Fibroblast of villous mesenchyme (primary cell): ENCODE data around the gene FOXA2. TPM values are rescaled to one million over a fixed set of nuclear protein-coding genes. Genes with fewer than 3 reads are reported as not detected.

ENCODE experiments used
- DNase-seq: peaks from one replicate; pipeline ENCODE4 v3.0.0-alpha.2; 2010; ENCODE audit warnings: low read depth
- H3K4me3 ChIP-seq: 2 replicates; pipeline ENCODE4 v1.5.1; 2011; ENCODE audit warnings: low read depth, mild to moderate bottlenecking, low read length
- total RNA-seq: library from RNA; depleted of rRNA; stranded (reverse); fragments of >200 nt; gene quantifications from 2 replicates; pipeline ENCODE4 v1.2.3, GENCODE V29; 2012
- TF ChIP-seq, protein P1 (sequence below): IDR thresholded peaks from 2 replicates; pipeline ENCODE4 v1.5.1; 2012; ENCODE audit warnings: low read depth, mild to moderate bottlenecking, low read length; ENCODE audit not compliant: insufficient read depth

The FOXA2 gene
- total RNA-seq, 1 donor = not detected

DNA sequence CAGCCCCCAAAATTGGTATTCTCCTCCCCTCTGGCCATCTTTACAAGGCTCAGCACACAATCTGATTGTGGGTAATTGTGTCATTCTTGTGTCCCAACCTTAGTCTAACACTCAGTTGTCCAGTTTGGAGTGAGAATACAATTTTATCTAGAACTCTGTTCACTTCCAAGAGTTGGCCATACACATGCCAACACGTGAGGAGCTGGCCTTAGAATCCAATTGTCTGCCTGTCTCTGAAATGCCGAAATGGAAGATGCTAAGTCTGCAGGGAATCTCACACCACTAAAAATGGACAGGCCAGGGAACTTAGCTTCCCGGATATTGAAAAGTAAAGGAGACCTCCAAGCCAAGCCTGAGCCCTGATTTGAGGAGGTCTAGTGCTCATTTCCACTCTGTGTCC lies 12.3 kb downstream of the FOXA2 start:
- DNase-seq = no peak
- TF ChIP-seq, protein P1, sequence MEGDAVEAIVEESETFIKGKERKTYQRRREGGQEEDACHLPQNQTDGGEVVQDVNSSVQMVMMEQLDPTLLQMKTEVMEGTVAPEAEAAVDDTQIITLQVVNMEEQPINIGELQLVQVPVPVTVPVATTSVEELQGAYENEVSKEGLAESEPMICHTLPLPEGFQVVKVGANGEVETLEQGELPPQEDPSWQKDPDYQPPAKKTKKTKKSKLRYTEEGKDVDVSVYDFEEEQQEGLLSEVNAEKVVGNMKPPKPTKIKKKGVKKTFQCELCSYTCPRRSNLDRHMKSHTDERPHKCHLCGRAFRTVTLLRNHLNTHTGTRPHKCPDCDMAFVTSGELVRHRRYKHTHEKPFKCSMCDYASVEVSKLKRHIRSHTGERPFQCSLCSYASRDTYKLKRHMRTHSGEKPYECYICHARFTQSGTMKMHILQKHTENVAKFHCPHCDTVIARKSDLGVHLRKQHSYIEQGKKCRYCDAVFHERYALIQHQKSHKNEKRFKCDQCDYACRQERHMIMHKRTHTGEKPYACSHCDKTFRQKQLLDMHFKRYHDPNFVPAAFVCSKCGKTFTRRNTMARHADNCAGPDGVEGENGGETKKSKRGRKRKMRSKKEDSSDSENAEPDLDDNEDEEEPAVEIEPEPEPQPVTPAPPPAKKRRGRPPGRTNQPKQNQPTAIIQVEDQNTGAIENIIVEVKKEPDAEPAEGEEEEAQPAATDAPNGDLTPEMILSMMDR = no peak

GRCh38 chr20:22569353-22569752 lies 15.0 kb downstream of the FOXA2 start:
- H3K4me3 ChIP-seq = no peak overlapping the region
- TF ChIP-seq, protein P1 = no peak
- DNase-seq = no peak

More for the DNA sequence above, 12.3 kb downstream of the FOXA2 start:
- H3K4me3 ChIP-seq = no peak overlapping the region

GRCh38 chr20:22568872-22569344 lies 15.5 kb downstream of the FOXA2 start:
- no peak for DNase-seq
- no peak overlapping the region for H3K4me3 ChIP-seq
- TF ChIP-seq, protein P1 = no peak

DNA sequence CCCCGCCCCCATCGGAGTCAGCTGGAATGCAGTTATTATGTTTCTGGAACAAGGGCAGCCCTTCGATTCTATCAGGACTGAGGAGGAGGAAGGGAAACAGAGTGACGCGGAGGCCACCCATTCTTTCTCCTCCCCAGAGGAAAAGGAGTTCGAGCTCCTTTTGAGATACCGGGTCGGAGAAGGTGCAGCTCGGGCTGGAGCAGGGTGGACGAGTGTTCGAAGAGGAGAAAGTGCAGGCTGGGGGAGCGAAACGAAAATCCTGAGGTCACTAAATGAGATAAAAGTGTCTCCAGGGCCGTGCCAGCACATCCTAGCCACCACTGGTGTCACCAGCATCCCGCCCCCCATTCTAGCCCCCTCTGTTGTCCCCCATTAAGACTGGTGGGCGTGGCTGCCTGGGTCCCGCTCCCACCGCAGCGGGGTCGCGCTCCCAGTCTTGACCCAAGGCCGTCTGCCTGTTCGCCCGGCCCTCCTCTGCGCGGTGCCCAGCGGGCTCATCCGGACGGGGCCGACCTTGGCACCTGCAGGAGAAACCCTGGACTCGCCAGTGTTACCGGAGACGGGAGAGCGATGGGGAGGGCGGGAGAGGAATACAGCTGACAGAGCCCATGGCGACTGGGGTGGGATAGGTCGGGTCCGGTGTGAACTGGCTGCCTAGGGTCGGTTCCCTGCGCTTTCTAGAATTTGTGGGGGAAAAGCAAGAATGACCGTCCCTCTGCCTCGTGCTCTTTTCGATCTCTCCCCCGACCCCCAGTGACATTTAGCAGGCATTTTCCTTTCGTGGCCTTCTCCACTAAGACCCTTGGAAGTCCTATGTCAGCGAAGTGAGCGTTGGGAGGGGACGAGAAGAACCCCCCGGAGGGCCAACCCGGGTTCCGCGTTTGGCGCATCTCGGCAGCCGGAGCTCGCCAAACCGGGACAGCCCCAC lies 16.2 kb downstream of the FOXA2 start:
- TF ChIP-seq, protein P1 = no peak
- no peak overlapping the region for H3K4me3 ChIP-seq
- DNase-seq = no peak

DNA sequence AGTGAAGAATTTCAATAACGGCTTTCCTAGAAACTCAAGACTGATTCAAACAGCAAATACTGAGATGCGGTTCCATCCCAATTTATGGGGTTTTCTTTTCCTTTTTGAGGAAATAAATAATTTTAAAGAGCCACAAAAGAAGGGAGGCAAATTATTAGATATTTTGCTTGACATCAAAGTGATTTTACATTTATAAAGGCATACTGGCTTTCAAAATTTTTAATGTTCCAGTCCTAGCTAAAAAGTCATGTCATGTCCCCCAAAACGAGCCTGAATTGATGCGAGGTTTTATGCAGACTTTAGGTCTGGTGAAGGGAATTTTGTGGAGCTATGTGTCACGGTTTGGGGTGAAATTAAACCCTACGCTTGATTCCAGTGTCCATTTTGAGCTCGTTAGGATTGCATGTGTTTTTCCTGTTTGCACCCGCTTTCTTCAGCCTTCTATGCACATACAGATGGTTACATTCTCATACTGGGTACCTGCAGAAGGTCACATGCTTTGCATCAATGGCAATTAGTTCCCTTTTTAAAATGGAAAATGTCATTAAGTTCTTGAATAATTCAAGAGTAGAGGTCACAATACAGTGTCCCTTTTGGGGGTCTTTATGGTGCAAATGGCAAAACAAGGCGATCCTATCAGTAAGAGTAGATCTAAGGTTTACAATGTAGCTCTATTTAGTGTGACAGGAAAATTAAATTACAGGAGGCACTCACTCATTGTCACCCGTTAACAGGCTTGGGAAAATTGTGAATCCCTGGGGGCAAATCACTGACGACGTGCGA lies 17.3 kb downstream of the FOXA2 start:
- TF ChIP-seq, protein P1 = no peak
- no peak overlapping the region for H3K4me3 ChIP-seq
- no peak for DNase-seq

- DNase-seq = no peak
- TF ChIP-seq, protein P1 = no peak
- H3K4me3 ChIP-seq = no peak overlapping the region
These were observed 21.1 kb downstream of the FOXA2 start for GRCh38 chr20:22563062-22563965.
